Urinary bladder (tissue), 4 donors: Measurements from ENCODE around the gene TMEM269. TPM values are rescaled to one million over a fixed set of nuclear protein-coding genes. Genes with fewer than 3 reads are reported as not detected.
"Not testable (repeated sequence)": the region's sequence is repeated elsewhere in the genome, so short reads cannot be mapped to it uniquely, and the experiment has no call there.

Experiments used
- DNase-seq: peaks from one replicate; pipeline ENCODE4 v3.0.0-alpha.2; 2015; ENCODE audit errors: extremely low spot score
- H3K27ac ChIP-seq: one replicate; pipeline ENCODE4 v1.5.1; 2013; ENCODE audit warnings: low read depth, mild to moderate bottlenecking, moderate library complexity
- H3K36me3 ChIP-seq: one replicate; pipeline ENCODE4 v1.6.1; 2013; ENCODE audit warnings: mild to moderate bottlenecking, moderate library complexity; ENCODE audit not compliant: insufficient read depth
- H3K4me1 ChIP-seq: one replicate; pipeline ENCODE4 v1.6.1; 2013; ENCODE audit warnings: mild to moderate bottlenecking, moderate library complexity; ENCODE audit not compliant: insufficient read depth
- H3K4me3 ChIP-seq: one replicate; pipeline ENCODE4 v1.5.1; 2013; ENCODE audit warnings: low read depth, low read length
- WGBS: extraction: QIAGEN DNeasy Blood & Tissue Kit; methylation state at CpG from one replicate; pipeline ENCODE4 v1.1.7; 2013; 5-methylcytosine and 5-hydroxymethylcytosine counted together
- polyA plus RNA-seq: library from polyadenylated mRNA; stranded (reverse); fragments of 200-250 nt; gene quantifications from one replicate; pipeline ENCODE4 v1.2.3, GENCODE V29; 2013
- total RNA-seq: library from RNA; depleted of rRNA; stranded (reverse); fragments of >200 nt; gene quantifications from one replicate; pipeline ENCODE4 v1.2.3, GENCODE V29; 2014
- donor health status: healthy with polysubstance abuse.
- donor health status: healthy.

Gene TMEM269
- total and polyA plus RNA-seq, 2 donors, result 0.05 TPM; not detected in 1

GRCh38 chr1:42742617-42743316 is 42.0 kb upstream of the TMEM269 start:
- H3K4me1 ChIP-seq, result no peaks in the 10 kb centered on the region
- no peak overlapping the region for H3K4me3 ChIP-seq
- 84% methylated on average over 9 of the region's 9 CpGs for WGBS
- no peak overlapping the region for H3K27ac ChIP-seq
- peaks cover 1% of the 10 kb centered on the region for H3K36me3 ChIP-seq
- DNase-seq, result no peak

GRCh38 chr1:42743317-42744147 is 41.3 kb upstream of the TMEM269 start:
- no peak overlapping the region for H3K27ac ChIP-seq
- peaks cover 1% of the 10 kb centered on the region for H3K36me3 ChIP-seq
- no peak for DNase-seq
- H3K4me3 ChIP-seq, result no peak overlapping the region
- no peaks in the 10 kb centered on the region for H3K4me1 ChIP-seq
- WGBS, result 74% methylated on average over 21 of the region's 21 CpGs

- H3K27ac ChIP-seq, result no peak overlapping the region
- no peak overlapping the region for H3K4me3 ChIP-seq
- WGBS, result 94% methylated on average over 9 of the region's 9 CpGs
- no peaks in the 10 kb centered on the region for H3K4me1 ChIP-seq
- peaks cover 1% of the 10 kb centered on the region for H3K36me3 ChIP-seq
- no peak for DNase-seq
Measured at GRCh38 chr1:42744148-42744413, 40.7 kb upstream of the TMEM269 start.

GRCh38 chr1:42745851-42746250 is 38.9 kb upstream of the TMEM269 start:
- no peak overlapping the region for H3K4me3 ChIP-seq
- 37% methylated on average over 8 of the region's 8 CpGs for WGBS
- H3K27ac ChIP-seq, result no peak overlapping the region
- no peaks in the 10 kb centered on the region for H3K4me1 ChIP-seq
- peaks cover 1% of the 10 kb centered on the region for H3K36me3 ChIP-seq
- no peak for DNase-seq

- Histone ChIP-seq H3K27ac (no peak overlapping the region), H3K4me3 (no peak overlapping the region), H3K36me3 (peaks cover 1% of the 10 kb centered on the region), H3K4me1 (no peaks in the 10 kb centered on the region)
- DNase-seq, result no peak
- 91% methylated on average over 12 of the region's 12 CpGs for WGBS
Measured at GRCh38 chr1:42746436-42747105, 38.2 kb upstream of the TMEM269 start.

- Histone ChIP-seq H3K36me3 (peaks cover 1% of the 10 kb centered on the region), H3K4me1 (no peaks in the 10 kb centered on the region), H3K27ac (no peak overlapping the region), H3K4me3 (no peak overlapping the region)
- no peak for DNase-seq
- 57% methylated on average over 14 of the region's 14 CpGs for WGBS
Measured at GRCh38 chr1:42747125-42747524, 37.7 kb upstream of the TMEM269 start.

GRCh38 chr1:42748021-42748420 is 36.8 kb upstream of the TMEM269 start:
- 87% methylated on average over 10 of the region's 10 CpGs for WGBS
- Histone ChIP-seq H3K4me3 (no peak overlapping the region), H3K27ac (no peak overlapping the region), H3K4me1 (no peaks in the 10 kb centered on the region), H3K36me3 (peaks cover 3% of the 10 kb centered on the region)
- DNase-seq, result no peak

GRCh38 chr1:42748461-42749410 is 36.1 kb upstream of the TMEM269 start:
- Histone ChIP-seq H3K27ac (no peak overlapping the region), H3K4me1 (no peaks in the 10 kb centered on the region), H3K4me3 (no peak overlapping the region), H3K36me3 (peaks cover 3% of the 10 kb centered on the region)
- 80% methylated on average over 14 of the region's 14 CpGs for WGBS
- DNase-seq, result no peak

GRCh38 chr1:42750041-42750440 is 34.8 kb upstream of the TMEM269 start:
- Histone ChIP-seq H3K27ac (no peak overlapping the region), H3K36me3 (peaks cover 3% of the 10 kb centered on the region), H3K4me3 (no peak overlapping the region), H3K4me1 (no peaks in the 10 kb centered on the region)
- 93% methylated on average over 12 of the region's 12 CpGs for WGBS
- no peak for DNase-seq

- not testable (repeated sequence) for H3K4me3 ChIP-seq, H3K27ac ChIP-seq, H3K4me1 ChIP-seq, H3K36me3 ChIP-seq, DNase-seq
- WGBS, result 87% methylated on average over 8 of the region's 8 CpGs
Measured at GRCh38 chr1:42751511-42752070, 33.2 kb upstream of the TMEM269 start.

GRCh38 chr1:42752284-42752683 is 32.5 kb upstream of the TMEM269 start:
- H3K4me3 ChIP-seq, result no peak overlapping the region
- H3K4me1 ChIP-seq, result no peaks in the 10 kb centered on the region
- no peak for DNase-seq
- no peak overlapping the region for H3K27ac ChIP-seq
- WGBS, result 93% methylated on average over 6 of the region's 6 CpGs
- H3K36me3 ChIP-seq, result peaks cover 2% of the 10 kb centered on the region

- DNase-seq, result no peak
- WGBS, result 91% methylated on average over 1 of the region's 1 CpG
- H3K4me3 ChIP-seq, result no peak overlapping the region
- no peaks in the 10 kb centered on the region for H3K4me1 ChIP-seq
- H3K27ac ChIP-seq, result no peak overlapping the region
- peaks cover 5% of the 10 kb centered on the region for H3K36me3 ChIP-seq
Measured at GRCh38 chr1:42753070-42753469, 31.7 kb upstream of the TMEM269 start.
